GM12878 (cell line): ENCODE measurements around the gene NXN. TPM values are rescaled to one million over a fixed set of nuclear protein-coding genes. Genes with fewer than 3 reads are reported as not detected.

Source experiments
- ATAC-seq: fragments of 200-7000 bp; cut with Tn5 transposase; 3 replicates; pipeline ENCODE4 v1.9.1; 2020; ENCODE audit warnings: mild to moderate bottlenecking, moderate library complexity
- BruUV-seq: library from RNA; stranded (reverse); fragments of 400-500 nt; replicated peaks from 2 replicates; lab custom pipeline; 2021; lab: Mats Ljungman, UMichigan
- CTCF ChIA-PET: fragments of 300-600 bp; sonication (Branson Sonifier 250); formaldehyde crosslinking; extraction: SDS; loops from one replicate; lab custom pipeline; 2021; ENCODE audit warnings: inconsistent platforms; lab: Yijun Ruan, JAX
- POLR2A ChIA-PET: fragments of 350-600 bp; formaldehyde crosslinking; extraction: SDS; loops from one replicate; lab custom pipeline; 2021; ENCODE audit warnings: inconsistent platforms; lab: Charles Lee
- RAD21 ChIA-PET: fragments of 300-600 bp; sonication (Branson Sonifier 250); formaldehyde crosslinking; loops from one replicate; lab custom pipeline; 2023; ENCODE audit warnings: antibody characterized with exemption; ENCODE audit not compliant: unreplicated experiment; lab: Charles Lee
- SMC1A ChIA-PET: fragments of 300-600 bp; sonication (Branson Sonifier 250); formaldehyde crosslinking; loops from one replicate; lab custom pipeline; 2023; ENCODE audit not compliant: unreplicated experiment, uncharacterized antibody; lab: Charles Lee
- DNase-seq: peaks from one replicate; pipeline ENCODE4 v3.0.0-alpha.2; 2011; ENCODE audit warnings: low read depth, low spot score
- FAIRE-seq: peaks from 3 replicates; lab custom pipeline; 2011; peaks lifted over from hg19 to GRCh38; lab: Jason Lieb, UNC
- H2AFZ ChIP-seq: 2 replicates; pipeline ENCODE4 v1.6.0; 2011; ENCODE audit warnings: low read depth, low read length, control low read depth; ENCODE audit not compliant: control insufficient read depth
- H3K27ac ChIP-seq: 2 replicates; pipeline ENCODE4 v1.5.1; 2011; ENCODE audit warnings: control low read depth; ENCODE audit not compliant: control insufficient read depth, insufficient read depth
- H3K27me3 ChIP-seq, 2 experiments: replicated peaks in 1 of 2; 2 replicates each; pipeline versions ENCODE4 v1.6.0 to v1.6.1; 2011; ENCODE audit warnings: low read length in 1 of 2; ENCODE audit not compliant: control insufficient read depth in 2 of 2, insufficient read depth in 2 of 2
- H3K36me3 ChIP-seq, 2 experiments: 2 replicates each; pipeline ENCODE4 v1.5.1; 2011; ENCODE audit warnings: low read length in 1 of 2; ENCODE audit not compliant: control insufficient read depth in 2 of 2, insufficient read depth in 2 of 2
- H3K4me1 ChIP-seq: 2 replicates; pipeline ENCODE4 v1.6.1; 2011; ENCODE audit warnings: mild to moderate bottlenecking, low read length, moderate library complexity, mixed read lengths; ENCODE audit not compliant: control insufficient read depth, insufficient read depth
- H3K4me2 ChIP-seq: 2 replicates; pipeline ENCODE4 v1.6.0; 2011; ENCODE audit warnings: control low read depth; ENCODE audit not compliant: control insufficient read depth, insufficient read depth
- H3K4me3 ChIP-seq: fragments of 200-600 bp; sonication (generic); 2 replicates; pipeline ENCODE4 v1.5.1; 2016
- H3K79me2 ChIP-seq: 2 replicates; pipeline ENCODE4 v1.6.0; 2011; ENCODE audit warnings: low read length; ENCODE audit not compliant: control insufficient read depth, insufficient read depth
- H3K9ac ChIP-seq: 2 replicates; pipeline ENCODE4 v1.8.0; 2011; ENCODE audit warnings: low read length, control low read depth, mixed read lengths; ENCODE audit not compliant: control insufficient read depth, insufficient read depth
- H3K9me3 ChIP-seq: replicated peaks from 3 replicates; pipeline ENCODE4 v1.5.1; 2011; ENCODE audit warnings: mild to moderate bottlenecking, low read length; ENCODE audit not compliant: control insufficient read depth, insufficient read depth
- H4K20me1 ChIP-seq: 2 replicates; pipeline ENCODE4 v1.6.0; 2011; ENCODE audit not compliant: control insufficient read depth, insufficient read depth
- BHLHE40 ChIP-seq, 2 experiments: fragments of 450-650 bp in 1 of 2; IDR thresholded peaks; 2 replicates each; pipeline ENCODE4 v1.6.1; 2011 to 2017; ENCODE audit warnings: low read depth in 2 of 2, borderline replicate concordance in 1 of 2, improper control_type of control experiment in 1 of 2, low read length in 1 of 2, mild to moderate bottlenecking in 1 of 2
- CHD1 ChIP-seq: IDR thresholded peaks from 2 replicates; pipeline ENCODE4 v1.6.1; 2012; ENCODE audit warnings: low read depth, low read length, improper control_type of control experiment
- ETV6 ChIP-seq, 2 experiments: fragments of 450-650 bp in 1 of 2; IDR thresholded peaks in 1 of 2; conservative IDR thresholded peaks in 1 of 2; 2 replicates each; pipeline ENCODE4 v1.6.1; 2014; ENCODE audit warnings: antibody characterized with exemption in 1 of 2, borderline replicate concordance in 1 of 2, low read depth in 1 of 2, mild to moderate bottlenecking in 1 of 2, moderate library complexity in 1 of 2
- KDM1A ChIP-seq: fragments of 200-600 bp; sonication (generic); IDR thresholded peaks from 2 replicates; pipeline ENCODE4 v1.6.1; 2016; ENCODE audit warnings: borderline replicate concordance
- NBN ChIP-seq: fragments of 450-650 bp; IDR thresholded peaks from 2 replicates; pipeline ENCODE4 v1.6.1; 2016
- NR2F1 ChIP-seq: fragments of 450-650 bp; conservative IDR thresholded peaks from 2 replicates; pipeline ENCODE4 v1.6.1; 2017; ENCODE audit warnings: mild to moderate bottlenecking
- PAX8 ChIP-seq: fragments of 450-650 bp; IDR thresholded peaks from 2 replicates; pipeline ENCODE4 v1.6.1; 2017; ENCODE audit warnings: mild to moderate bottlenecking, moderate library complexity
- SIX5 ChIP-seq: IDR thresholded peaks from 2 replicates; pipeline ENCODE4 v1.6.1; 2011; ENCODE audit warnings: mild to moderate bottlenecking, low read depth, low read length, moderate library complexity; ENCODE audit not compliant: severe bottlenecking
- SP1 ChIP-seq: IDR thresholded peaks from one replicate; pipeline ENCODE4 v1.6.1; 2011; ENCODE audit warnings: low read depth, low read length
- STAT1 ChIP-seq: fragments of 450-650 bp; conservative IDR thresholded peaks from 2 replicates; pipeline ENCODE4 v1.6.1; 2014; ENCODE audit warnings: antibody characterized with exemption, mild to moderate bottlenecking
- TCF12 ChIP-seq: IDR thresholded peaks from 2 replicates; pipeline ENCODE4 v1.6.1; 2011; ENCODE audit warnings: low read depth, mild to moderate bottlenecking, low read length
- ZBED1 ChIP-seq: IDR thresholded peaks from 2 replicates; pipeline ENCODE4 v1.6.1; 2016; ENCODE audit warnings: borderline replicate concordance
- ZNF24 ChIP-seq: fragments of 450-650 bp; IDR thresholded peaks from 2 replicates; pipeline ENCODE4 v1.6.1; 2017; ENCODE audit warnings: antibody characterized with exemption, mild to moderate bottlenecking
- WGBS: methylation state at CpG from one replicate; pipeline ENCODE4 v1.1.6; 2016; ENCODE audit warnings: low lambda C conversion rate; ENCODE audit not compliant: insufficient replicate concordance, insufficient coverage; ENCODE audit errors: missing lambda C conversion rate; 5-methylcytosine and 5-hydroxymethylcytosine counted together
- in situ Hi-C: fragments of 300-500 bp; cut with MboI; formaldehyde crosslinking; loops from 9 replicates; pipeline ENCODE4 v1.14.3; 2018; ENCODE audit warnings: mixed read lengths
- intact Hi-C: fragments of 100-400 bp; cut with micrococcal nuclease; formaldehyde crosslinking; loops from one replicate; pipeline ENCODE4 v1.14.2; 2022; ENCODE audit not compliant: unreplicated experiment
- polyA plus RNA-seq, 11 experiments: library from polyadenylated mRNA; depleted of rRNA in 4 of 11; unstranded in 6 of 11; stranded (reverse) in 5 of 11; fragments of >200 nt; fragmentation: Nextera tagmentation in 4 of 11; fragmentation: Illumina TruSeq in 1 of 11; extraction: Ambion mirVana in 4 of 11; extraction: Trizol in 1 of 11; gene quantifications; 1 replicate in 1 of 11; 2 replicates in 10 of 11; pipeline versions ENCODE4 v1.2.1 to v1.2.3, GENCODE V29; 2011 to 2016; ENCODE audit warnings: inconsistent platforms in 2 of 11, missing spikeins in 2 of 11, low read depth in 1 of 11
- total RNA-seq, 4 experiments: library from RNA; depleted of rRNA in 3 of 4; stranded (reverse); fragments of >200 nt in 3 of 4; fragmentation: Illumina TruSeq in 1 of 4; extraction: Trizol in 1 of 4; gene quantifications; 2 replicates each; pipeline versions ENCODE4 v1.2.1 to v1.2.3, GENCODE V29; 2013 to 2021
- TF ChIP-seq, protein P1 (sequence below): fragments of 450-650 bp; IDR thresholded peaks from 2 replicates; pipeline ENCODE4 v1.6.1; 2017; ENCODE audit warnings: low read depth, mild to moderate bottlenecking, moderate library complexity
- TF ChIP-seq, protein P2 (sequence below): fragments of 150-350 bp; IDR thresholded peaks from 2 replicates; pipeline ENCODE4 v1.6.1; 2014; ENCODE audit warnings: mild to moderate bottlenecking, low read depth, low read length

NXN gene
- total and polyA plus RNA-seq, 10 of the 15 experiments (the other 5 are each of a cell fraction or from before 2014, with no cell fraction given): 0.04 to 1.2 (median 0.30) TPM

DNA sequence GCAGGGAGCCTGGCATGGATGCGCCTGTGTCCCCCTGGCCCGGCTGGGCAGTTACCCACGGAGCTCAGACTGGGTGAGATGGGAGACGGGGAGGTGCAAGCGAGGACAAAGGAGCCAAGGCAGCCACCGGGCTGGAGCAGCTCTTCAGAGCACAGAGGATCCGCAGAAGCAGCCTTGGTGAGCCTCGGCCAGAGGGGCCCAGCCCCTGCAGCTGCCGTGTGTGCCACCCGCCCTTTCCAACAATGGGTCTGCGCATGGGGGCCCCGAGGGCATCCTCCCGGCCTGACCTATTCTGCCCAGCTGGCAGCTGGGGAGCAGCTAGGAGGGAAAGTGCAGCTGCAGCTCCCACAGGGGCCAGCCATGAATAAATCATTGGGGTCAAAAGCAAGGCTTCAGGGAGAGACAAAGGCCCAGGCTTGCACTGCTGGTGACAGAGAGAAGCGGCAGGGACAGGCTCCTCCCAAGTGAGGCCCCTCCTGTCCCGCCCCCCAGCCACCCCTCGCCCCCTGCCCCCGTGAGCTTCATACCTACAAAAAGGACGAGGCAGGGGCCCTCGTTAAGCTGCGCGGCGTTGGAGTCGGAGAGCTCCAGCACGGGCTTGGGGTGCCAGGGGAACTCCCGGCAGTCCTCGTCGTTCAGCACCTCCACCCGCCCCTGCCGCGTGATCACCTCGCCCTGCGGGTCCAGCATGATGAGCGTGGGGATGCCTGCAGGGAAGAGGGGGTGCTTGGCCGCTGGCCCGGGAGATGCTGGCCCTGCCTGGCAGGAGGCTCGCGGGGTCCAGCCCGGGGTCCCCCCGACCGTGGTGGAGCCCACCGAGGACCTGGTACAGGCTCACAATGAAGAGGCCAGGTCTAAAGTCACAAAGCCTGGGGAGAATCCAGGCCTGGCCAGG, 174.8 kb downstream of the NXN start (continued):
- TF ChIP-seq ZNF24 (no peak), NR2F1 (no peak), TCF12 (no peak), SP1 (no peak)
- TF ChIP-seq, protein P1, sequence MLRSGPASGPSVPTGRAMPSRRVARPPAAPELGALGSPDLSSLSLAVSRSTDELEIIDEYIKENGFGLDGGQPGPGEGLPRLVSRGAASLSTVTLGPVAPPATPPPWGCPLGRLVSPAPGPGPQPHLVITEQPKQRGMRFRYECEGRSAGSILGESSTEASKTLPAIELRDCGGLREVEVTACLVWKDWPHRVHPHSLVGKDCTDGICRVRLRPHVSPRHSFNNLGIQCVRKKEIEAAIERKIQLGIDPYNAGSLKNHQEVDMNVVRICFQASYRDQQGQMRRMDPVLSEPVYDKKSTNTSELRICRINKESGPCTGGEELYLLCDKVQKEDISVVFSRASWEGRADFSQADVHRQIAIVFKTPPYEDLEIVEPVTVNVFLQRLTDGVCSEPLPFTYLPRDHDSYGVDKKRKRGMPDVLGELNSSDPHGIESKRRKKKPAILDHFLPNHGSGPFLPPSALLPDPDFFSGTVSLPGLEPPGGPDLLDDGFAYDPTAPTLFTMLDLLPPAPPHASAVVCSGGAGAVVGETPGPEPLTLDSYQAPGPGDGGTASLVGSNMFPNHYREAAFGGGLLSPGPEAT: no peak

DNA sequence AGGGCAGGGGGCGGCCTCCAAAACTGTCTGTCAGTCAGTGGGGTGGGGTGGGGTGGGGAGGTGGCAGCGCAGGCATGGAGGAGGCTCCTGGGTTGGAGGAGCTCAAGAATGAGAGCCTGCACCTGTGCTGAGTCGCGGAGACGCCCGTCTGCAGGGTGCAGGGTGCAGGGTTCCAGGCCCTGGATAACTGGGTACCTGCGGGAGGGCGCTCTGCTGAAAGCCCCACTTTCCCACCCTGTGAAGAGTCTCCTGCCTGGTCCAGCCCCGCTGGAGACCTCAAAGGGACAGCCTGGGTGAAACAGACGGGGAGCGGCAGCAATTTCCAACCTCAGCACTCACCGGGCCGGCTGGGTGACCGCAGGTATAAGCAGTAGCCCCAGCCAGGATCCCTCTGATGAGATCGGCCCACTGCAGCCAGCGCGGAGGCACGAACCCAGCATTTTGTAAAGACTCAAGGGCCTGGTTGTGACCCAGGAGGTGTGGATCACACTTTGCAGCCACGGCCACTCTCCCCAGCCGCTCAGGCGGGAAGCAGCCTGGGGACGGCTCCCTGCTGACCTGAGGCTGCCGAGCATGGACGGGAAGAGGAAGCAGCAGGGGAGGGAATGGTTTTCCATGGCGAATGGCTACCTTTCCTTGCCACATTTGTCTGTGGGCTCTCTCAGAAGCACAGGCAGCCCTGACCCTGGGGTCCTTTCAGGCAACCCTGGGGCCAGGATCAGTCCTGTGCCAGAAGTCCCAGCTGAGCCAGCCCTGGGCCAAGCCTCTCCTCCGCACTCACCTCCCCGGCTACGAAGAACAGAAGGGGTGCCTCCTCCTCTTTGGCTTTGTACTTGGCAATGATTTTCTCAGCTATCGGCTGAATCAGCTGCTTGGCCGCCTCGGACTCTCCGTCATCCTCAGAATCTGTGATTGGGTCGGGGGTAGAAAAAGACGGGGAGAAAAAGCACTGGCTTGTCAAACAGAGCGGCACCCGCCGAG, 176.4 kb downstream of the NXN start:
- Histone ChIP-seq H3K27me3 (no peaks in the 10 kb centered on the region), H3K4me1 (no peaks in the 10 kb centered on the region), H3K79me2 (no peaks in the 10 kb centered on the region), H3K4me2 (no peak overlapping the region), H2AFZ (no peak overlapping the region), H3K9me3 (no peaks in the 10 kb centered on the region), H3K27ac (no peak overlapping the region), H4K20me1 (no peaks in the 10 kb centered on the region), H3K9ac (no peak overlapping the region), H3K4me3 (no peak overlapping the region), H3K36me3 (no peaks in the 10 kb centered on the region)
- no peak for FAIRE-seq
- intact Hi-C loops (no loop called here), in situ Hi-C loops (no loop called here)
- no peak for DNase-seq
- CTCF ChIA-PET: no interaction called here
- ATAC-seq: no peak
- POLR2A ChIA-PET: interaction anchor here (0.7 kb wide), 1 partner anchor 199 kb away, joined by 4 read pairs; no protein-coding TSS in a partner anchor
- WGBS: 45% methylated on average over 37 of the region's 37 CpGs
- SMC1A ChIA-PET: no interaction called here
- RAD21 ChIA-PET: no interaction called here
- no TSS peak for BruUV-seq
- no peak for TF ChIP-seq SIX5
- TF ChIP-seq KDM1A: no peak
- TF ChIP-seq ZBED1: no peak
- no peak for TF ChIP-seq STAT1
- TF ChIP-seq ETV6 (conservative IDR thresholded peaks at IDR 0.05 in 1 of 2, IDR thresholded peaks at IDR 0.05 in 1 of 2; ENCODE audit: borderline replicate concordance in 1 of 2, low read depth in 1 of 2): no peak
- no peak for TF ChIP-seq PAX8
- no peak for TF ChIP-seq NBN
- TF ChIP-seq, protein P2, sequence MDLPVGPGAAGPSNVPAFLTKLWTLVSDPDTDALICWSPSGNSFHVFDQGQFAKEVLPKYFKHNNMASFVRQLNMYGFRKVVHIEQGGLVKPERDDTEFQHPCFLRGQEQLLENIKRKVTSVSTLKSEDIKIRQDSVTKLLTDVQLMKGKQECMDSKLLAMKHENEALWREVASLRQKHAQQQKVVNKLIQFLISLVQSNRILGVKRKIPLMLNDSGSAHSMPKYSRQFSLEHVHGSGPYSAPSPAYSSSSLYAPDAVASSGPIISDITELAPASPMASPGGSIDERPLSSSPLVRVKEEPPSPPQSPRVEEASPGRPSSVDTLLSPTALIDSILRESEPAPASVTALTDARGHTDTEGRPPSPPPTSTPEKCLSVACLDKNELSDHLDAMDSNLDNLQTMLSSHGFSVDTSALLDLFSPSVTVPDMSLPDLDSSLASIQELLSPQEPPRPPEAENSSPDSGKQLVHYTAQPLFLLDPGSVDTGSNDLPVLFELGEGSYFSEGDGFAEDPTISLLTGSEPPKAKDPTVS: no peak
- no peak for TF ChIP-seq CHD1
- TF ChIP-seq BHLHE40 (IDR thresholded peaks at IDR 0.05; ENCODE audit: borderline replicate concordance in 1 of 2, low read depth in 2 of 2, low read length in 1 of 2): no peak
